H1 (cell line): ENCODE data around the gene PPP4R1. TPM values are rescaled to one million over a fixed set of nuclear protein-coding genes. Genes with fewer than 3 reads are reported as not detected.

Source experiments
- CTCF ChIA-PET: fragments of 300-600 bp; sonication (Branson Sonifier 250); formaldehyde crosslinking; loops from one replicate; lab custom pipeline; 2021; ENCODE audit not compliant: partially characterized antibody; lab: Charles Lee
- POLR2A ChIA-PET: fragments of 300-600 bp; sonication (Branson Sonifier 250); formaldehyde crosslinking; loops from one replicate; lab custom pipeline; 2021; ENCODE audit warnings: inconsistent platforms; ENCODE audit not compliant: partially characterized antibody; lab: Charles Lee
- DNase-seq, 2 experiments: peaks; one replicate each; pipeline versions ENCODE4 v3.0.0 to v3.0.0-alpha.2; 2010 to 2022; ENCODE audit warnings: low spot score in 2 of 2, low read depth in 1 of 2, mixed read lengths in 1 of 2
- FAIRE-seq: peaks from 2 replicates; lab custom pipeline; 2011; peaks lifted over from hg19 to GRCh38; lab: Jason Lieb, UNC
- H2AFZ ChIP-seq: 2 replicates; pipeline ENCODE4 v1.8.1; 2012; ENCODE audit warnings: low read length, inconsistent platforms
- H2AK5ac ChIP-seq: 2 replicates; pipeline ENCODE4 v1.6.1; 2013; ENCODE audit warnings: low read depth, low read length
- H2BK120ac ChIP-seq: replicated peaks from 2 replicates; pipeline ENCODE3; 2013; ENCODE audit warnings: low read depth, low read length, inconsistent platforms
- H2BK12ac ChIP-seq: 2 replicates; pipeline ENCODE4 v1.6.1; 2013; ENCODE audit warnings: low read depth, low read length
- H2BK15ac ChIP-seq: 2 replicates; pipeline ENCODE4 v1.6.1; 2013; ENCODE audit warnings: low read length
- H2BK20ac ChIP-seq: 2 replicates; pipeline ENCODE4 v1.6.1; 2013; ENCODE audit warnings: low read length
- H2BK5ac ChIP-seq: 2 replicates; pipeline ENCODE4 v1.6.1; 2013; ENCODE audit warnings: low read depth, low read length
- H3K14ac ChIP-seq: 2 replicates; pipeline ENCODE4 v1.6.1; 2013; ENCODE audit warnings: inconsistent platforms; ENCODE audit not compliant: insufficient read length
- H3K18ac ChIP-seq: 2 replicates; pipeline ENCODE4 v1.6.1; 2013; ENCODE audit warnings: low read length; ENCODE audit errors: extremely low read depth
- H3K23ac ChIP-seq: 2 replicates; pipeline ENCODE4 v1.6.1; 2013; ENCODE audit warnings: inconsistent platforms; ENCODE audit not compliant: insufficient read length
- H3K23me2 ChIP-seq: 2 replicates; pipeline ENCODE4 v1.6.1; 2013; ENCODE audit warnings: low read depth, low read length
- H3K27ac ChIP-seq: 2 replicates; pipeline ENCODE4 v1.6.1; 2011; ENCODE audit warnings: low read depth, low read length, inconsistent platforms
- H3K27me3 ChIP-seq, 4 experiments: replicated peaks in 1 of 4; 1 replicate in 1 of 4; 2 replicates in 3 of 4; pipeline versions ENCODE4 v1.6.1 to v1.8.1; 2011 to 2013; ENCODE audit warnings: low read length in 3 of 4, mild to moderate bottlenecking in 3 of 4, inconsistent platforms in 2 of 4, mixed read lengths in 2 of 4, moderate library complexity in 1 of 4; ENCODE audit not compliant: control insufficient read depth in 3 of 4, insufficient read depth in 3 of 4; ENCODE audit errors: extremely low read depth in 1 of 4
- H3K36me3 ChIP-seq, 4 experiments: 2 replicates each; pipeline versions ENCODE4 v1.6.1 to v1.8.1; 2011 to 2013; ENCODE audit warnings: mild to moderate bottlenecking in 4 of 4, low read length in 3 of 4, moderate library complexity in 2 of 4, control low read depth in 1 of 4, inconsistent platforms in 1 of 4; ENCODE audit not compliant: insufficient read depth in 4 of 4, control insufficient read depth in 2 of 4
- H3K4ac ChIP-seq: replicated peaks from 2 replicates; pipeline ENCODE3; 2013; ENCODE audit warnings: low read length, low read depth, mixed read lengths, inconsistent platforms; ENCODE audit not compliant: insufficient read length
- H3K4me1 ChIP-seq, 4 experiments: replicated peaks in 1 of 4; 1 replicate in 1 of 4; 2 replicates in 3 of 4; pipeline versions ENCODE4 v1.6.1 to v1.8.1; 2011 to 2013; ENCODE audit warnings: low read length in 3 of 4, inconsistent platforms in 2 of 4, mixed read lengths in 1 of 4; ENCODE audit not compliant: insufficient read depth in 4 of 4, control insufficient read depth in 3 of 4
- H3K4me2 ChIP-seq, 2 experiments: 2 replicates each; pipeline versions ENCODE4 v1.6.1 to v1.8.1; 2011 to 2013; ENCODE audit warnings: low read depth in 2 of 2, low read length in 2 of 2, control low read depth in 1 of 2, inconsistent platforms in 1 of 2, mild to moderate bottlenecking in 1 of 2; ENCODE audit not compliant: insufficient read depth in 1 of 2
- H3K4me3 ChIP-seq, 4 experiments: fragments of 200-600, 300-600 bp in 1 of 4; sonication (generic), shearing (Covaris generic), sonication (Bioruptor Twin) in 1 of 4; 2 replicates each; pipeline versions ENCODE4 v1.5.1 to v1.8.1; 2011 to 2016; ENCODE audit warnings: low read length in 4 of 4, low read depth in 3 of 4, control low read depth in 2 of 4, inconsistent platforms in 2 of 4, mild to moderate bottlenecking in 2 of 4, mixed read lengths in 1 of 4, moderate library complexity in 1 of 4; ENCODE audit not compliant: insufficient read depth in 2 of 4; ENCODE audit errors: extremely low read depth in 1 of 4
- H3K56ac ChIP-seq: replicated peaks from 2 replicates; pipeline ENCODE3; 2013; ENCODE audit warnings: low read depth, mild to moderate bottlenecking, mixed read lengths, low read length, inconsistent platforms; ENCODE audit not compliant: insufficient read length
- H3K79me1 ChIP-seq: 2 replicates; pipeline ENCODE4 v1.6.1; 2013; ENCODE audit warnings: low read depth, low read length, control low read depth
- H3K79me2 ChIP-seq, 2 experiments: 2 replicates each; pipeline versions ENCODE4 v1.6.1 to v1.8.1; 2012 to 2013; ENCODE audit warnings: low read length in 2 of 2, mild to moderate bottlenecking in 2 of 2, inconsistent platforms in 1 of 2; ENCODE audit not compliant: insufficient read depth in 2 of 2, control insufficient read depth in 1 of 2
- H3K9ac ChIP-seq, 4 experiments: replicated peaks in 1 of 4; 1 replicate in 1 of 4; 2 replicates in 3 of 4; pipeline versions ENCODE4 v1.6.1 to v1.8.1; 2011 to 2013; ENCODE audit warnings: low read depth in 3 of 4, low read length in 3 of 4, control low read depth in 2 of 4, mild to moderate bottlenecking in 2 of 4, moderate library complexity in 2 of 4, inconsistent platforms in 1 of 4; ENCODE audit errors: extremely low read depth in 1 of 4
- H3K9me3 ChIP-seq, 2 experiments: 2 replicates each; pipeline versions ENCODE4 v1.6.1 to v1.8.1; 2012 to 2013; ENCODE audit warnings: mild to moderate bottlenecking in 2 of 2, moderate library complexity in 2 of 2, control low read depth in 1 of 2, inconsistent platforms in 1 of 2, low read depth in 1 of 2, low read length in 1 of 2, mixed read lengths in 1 of 2; ENCODE audit not compliant: insufficient read depth in 2 of 2
- H4K20me1 ChIP-seq, 2 experiments: replicated peaks in 1 of 2; 2 replicates each; pipeline versions ENCODE3 to v1.8.1; 2011 to 2013; ENCODE audit warnings: inconsistent platforms in 2 of 2, low read length in 2 of 2, mild to moderate bottlenecking in 1 of 2; ENCODE audit not compliant: insufficient read depth in 2 of 2, control insufficient read depth in 1 of 2
- H4K5ac ChIP-seq: 2 replicates; pipeline ENCODE4 v1.6.1; 2013; ENCODE audit warnings: low read length, low read depth, mixed read lengths, inconsistent platforms; ENCODE audit not compliant: insufficient read length
- H4K8ac ChIP-seq: 2 replicates; pipeline ENCODE4 v1.8.0; 2013; ENCODE audit warnings: mild to moderate bottlenecking, moderate library complexity, low read length, inconsistent platforms; ENCODE audit not compliant: insufficient read depth; ENCODE audit errors: extremely low read depth
- H4K91ac ChIP-seq: replicated peaks from 2 replicates; pipeline ENCODE3; 2013; ENCODE audit warnings: low read length, mixed read lengths, inconsistent platforms; ENCODE audit not compliant: insufficient read length
- ATF2 ChIP-seq: IDR thresholded peaks from 2 replicates; pipeline ENCODE4 v1.6.1; 2012; ENCODE audit warnings: low read length, inconsistent platforms
- YY1 ChIP-seq: IDR thresholded peaks from 2 replicates; pipeline ENCODE4 v1.6.1; 2011; ENCODE audit warnings: low read depth, mild to moderate bottlenecking, low read length
- WGBS, 2 experiments: shearing (Covaris generic) in 1 of 2; methylation state at CpG; one replicate each; pipeline versions ENCODE4 v1.1.6 to v1.1.7; 2013 to 2015; ENCODE audit warnings: low lambda C conversion rate in 2 of 2, mixed read lengths in 2 of 2, inconsistent platforms in 1 of 2, low coverage in 1 of 2, missing lambda C conversion rate in 1 of 2; ENCODE audit not compliant: insufficient replicate concordance in 2 of 2, insufficient coverage in 1 of 2, insufficient read length in 1 of 2; ENCODE audit errors: extremely low coverage in 1 of 2, missing lambda C conversion rate in 1 of 2; 5-methylcytosine and 5-hydroxymethylcytosine counted together
- polyA plus RNA-seq, 7 experiments: library from polyadenylated mRNA; depleted of rRNA in 3 of 7; stranded (reverse) in 5 of 7; unstranded in 2 of 7; fragments of >200 nt in 5 of 7; fragments of 200-250 nt in 2 of 7; gene quantifications; 1 replicate in 5 of 7; 2 replicates in 1 of 7; 4 replicates in 1 of 7; pipeline versions ENCODE4 v1.2.1 to v1.2.3, GENCODE V29; 2011 to 2013; ENCODE audit warnings: missing spikeins in 2 of 7, mixed read lengths in 2 of 7
- total RNA-seq: library from RNA; stranded (reverse); fragmentation: NEBNext Ultra II Directional; extraction: Animal tissue kit (Norgen Biotek cat#: 25700); gene quantifications from 2 replicates; pipeline ENCODE4 v1.2.1, GENCODE V29; 2021
- TF ChIP-seq, protein P1 (sequence below): IDR thresholded peaks from 2 replicates; pipeline ENCODE4 v1.6.1; 2011; ENCODE audit warnings: low read depth, mild to moderate bottlenecking, low read length; ENCODE audit not compliant: insufficient read depth

Gene PPP4R1
- total and polyA plus RNA-seq, 2 of the 8 experiments (the other 6 are each of a cell fraction or from before 2014, with no cell fraction given): 67.4 to 96.1 TPM

DNA sequence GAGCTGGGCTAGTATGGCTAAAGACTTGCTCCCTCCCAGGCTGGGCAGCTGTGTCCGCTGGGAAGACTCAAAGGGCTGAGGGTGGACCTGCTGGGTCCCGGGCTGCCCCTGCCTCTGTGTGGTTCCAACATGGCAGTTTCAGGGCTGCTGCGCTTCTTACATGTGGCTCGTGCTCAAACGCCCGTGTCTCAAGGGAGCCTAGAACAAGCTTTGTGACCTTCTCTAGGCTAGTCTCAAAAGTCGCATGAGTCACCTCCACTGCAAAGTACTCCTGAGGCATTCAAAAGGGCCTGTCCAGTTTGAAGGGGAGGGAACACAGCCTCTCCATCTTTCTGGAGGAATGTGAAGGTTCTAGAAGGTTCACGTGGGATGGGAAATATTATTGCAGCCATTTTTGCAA lies 49.0 kb upstream of the PPP4R1 start:
- no peak overlapping the region for H2AK5ac ChIP-seq
- H3K27me3 ChIP-seq: no peaks in the 10 kb centered on the region
- H4K8ac ChIP-seq: no peak overlapping the region
- no peak overlapping the region for H3K18ac ChIP-seq
- H3K9me3 ChIP-seq: no peaks in the 10 kb centered on the region
- DNase-seq (no peak), FAIRE-seq (no peak)
- H3K14ac ChIP-seq: no peak overlapping the region
- peak overlapping the region; percentile 53; the same call in 1 of the 2 replicates for H2BK15ac ChIP-seq
- CTCF ChIA-PET: interaction anchor here (0.9 to 2.2 kb wide), 6 partner anchors 10 to 90 kb away, joined by 3 to 7 read pairs (median 4); no protein-coding TSS in a partner anchor
- H2BK12ac ChIP-seq: no peak overlapping the region
- H3K4me2 ChIP-seq: no peak overlapping the region
- H4K5ac ChIP-seq: no peak overlapping the region
- H4K91ac ChIP-seq: no peak overlapping the region
- H3K36me3 ChIP-seq: no peaks in the 10 kb centered on the region
- H3K4me1 ChIP-seq: no peaks in the 10 kb centered on the region
- no peak overlapping the region for H3K9ac ChIP-seq
- WGBS, 2 experiments: 92% methylated on average over 8 of the region's 8 CpGs; no CpG with 5 or more reads in 1 of the 2 experiments
- H3K79me2 ChIP-seq: no peaks in the 10 kb centered on the region
- no peaks in the 10 kb centered on the region for H3K23me2 ChIP-seq
- no peak overlapping the region for H2BK120ac ChIP-seq
- no peak overlapping the region for H2BK5ac ChIP-seq
- no peaks in the 10 kb centered on the region for H4K20me1 ChIP-seq
- no peak overlapping the region for H3K56ac ChIP-seq
- no peaks in the 10 kb centered on the region for H3K79me1 ChIP-seq
- no peak overlapping the region for H3K27ac ChIP-seq
- no peak overlapping the region for H3K23ac ChIP-seq
- peak overlapping the region; percentile 28; the same call in 1 of the 2 replicates for H2AFZ ChIP-seq
- POLR2A ChIA-PET: no interaction called here
- no peak overlapping the region for H3K4ac ChIP-seq
- H3K4me3 ChIP-seq: no peak overlapping the region
- 0 out of 2 replicates have a peak overlapping the region, but pooled peaks have one; percentile 56 for H2BK20ac ChIP-seq
- TF ChIP-seq, protein P1, sequence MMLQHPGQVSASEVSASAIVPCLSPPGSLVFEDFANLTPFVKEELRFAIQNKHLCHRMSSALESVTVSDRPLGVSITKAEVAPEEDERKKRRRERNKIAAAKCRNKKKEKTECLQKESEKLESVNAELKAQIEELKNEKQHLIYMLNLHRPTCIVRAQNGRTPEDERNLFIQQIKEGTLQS: no peak
- no peak for TF ChIP-seq YY1
- TF ChIP-seq ATF2: no peak
